ENCODE data around the gene TMEM150C. TPM values are rescaled to one million over a fixed set of nuclear protein-coding genes. Genes with fewer than 3 reads are reported as not detected.
A peak's percentile ranks its signal among the peaks of the same experiment; 100 is the strongest.

TMEM150C gene
- total and polyA plus RNA-seq, 2 of the 8 experiments (the other 6 are each of a cell fraction or from before 2014, with no cell fraction given) = 1.5 to 1.7 TPM

DNA sequence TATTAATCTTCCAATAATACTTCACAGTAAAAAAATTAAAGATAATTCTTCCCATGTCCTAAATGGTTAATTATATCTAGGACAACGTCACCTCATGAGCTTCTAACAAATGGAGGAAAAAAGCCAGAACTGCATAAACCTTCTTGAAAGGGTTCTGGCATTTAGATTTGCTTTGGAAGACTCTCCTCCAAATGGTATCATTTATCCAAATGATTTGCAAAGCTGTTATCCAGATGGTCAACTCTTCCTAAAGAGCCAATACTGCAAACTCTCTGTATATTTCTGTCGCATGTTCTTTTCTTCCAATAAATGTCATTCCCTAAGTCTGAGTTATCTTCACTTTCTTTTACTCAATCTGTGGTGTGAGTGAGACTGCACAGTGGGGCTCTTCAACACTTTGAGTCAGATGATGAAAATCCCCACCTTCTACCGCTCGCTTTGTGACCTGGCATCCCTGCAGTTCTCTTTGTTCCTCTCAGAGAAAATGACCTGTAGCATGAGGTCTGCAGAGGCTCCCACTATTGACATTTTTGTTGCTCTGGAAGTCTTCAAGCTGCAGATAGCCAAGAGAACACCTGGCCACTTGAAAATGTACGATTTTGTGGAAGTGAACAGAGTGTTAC, 52.9 kb downstream of the TMEM150C start:
- Histone ChIP-seq H3K9ac (replicated peaks in 1 of 4; ENCODE audit: extremely low read depth in 1 of 4, low read depth in 3 of 4, low read length in 3 of 4) (no peak overlapping the region), H2BK15ac (ENCODE audit: low read length) (no peak overlapping the region), H2BK20ac (ENCODE audit: low read length) (no peak overlapping the region), H4K91ac (replicated peaks; ENCODE audit: insufficient read length, low read length) (no peak overlapping the region), H4K20me1 (replicated peaks in 1 of 2; ENCODE audit: control insufficient read depth in 1 of 2, insufficient read depth in 2 of 2, low read length in 2 of 2) (no peaks in the 10 kb centered on the region), H3K4me3 (ENCODE audit: extremely low read depth in 1 of 4, insufficient read depth in 2 of 4, low read depth in 3 of 4, low read length in 4 of 4) (no peak overlapping the region), H2BK5ac (ENCODE audit: low read depth, low read length) (no peak overlapping the region), H3K23ac (ENCODE audit: insufficient read length) (no peak overlapping the region), H3K4me2 (ENCODE audit: insufficient read depth in 1 of 2, low read depth in 2 of 2, low read length in 2 of 2) (no peak overlapping the region), H3K4ac (replicated peaks; ENCODE audit: insufficient read length, low read depth, low read length) (no peak overlapping the region), H3K79me1 (ENCODE audit: low read depth, low read length) (no peaks in the 10 kb centered on the region), H2BK12ac (ENCODE audit: low read depth, low read length) (no peak overlapping the region), H2AFZ (ENCODE audit: low read length) (0 out of 2 replicates have a peak overlapping the region, but pooled peaks have one; percentile 17), H3K4me1 (replicated peaks in 1 of 4; ENCODE audit: control insufficient read depth in 3 of 4, insufficient read depth in 4 of 4, low read length in 3 of 4) (no peaks in the 10 kb centered on the region), H2BK120ac (replicated peaks; ENCODE audit: low read depth, low read length) (no peak overlapping the region), H3K9me3 (ENCODE audit: insufficient read depth in 2 of 2, low read depth in 1 of 2, low read length in 1 of 2) (no peaks in the 10 kb centered on the region), H3K79me2 (ENCODE audit: control insufficient read depth in 1 of 2, insufficient read depth in 2 of 2, low read length in 2 of 2) (no peaks in the 10 kb centered on the region), H3K27ac (ENCODE audit: low read depth, low read length) (no peak overlapping the region), H3K27me3 (replicated peaks in 1 of 4; ENCODE audit: control insufficient read depth in 3 of 4, extremely low read depth in 1 of 4, insufficient read depth in 3 of 4, low read length in 3 of 4) (no peaks in the 10 kb centered on the region), H4K5ac (ENCODE audit: insufficient read length, low read depth, low read length) (no peak overlapping the region), H3K18ac (ENCODE audit: extremely low read depth, low read length) (no peak overlapping the region), H4K8ac (ENCODE audit: extremely low read depth, insufficient read depth, low read length) (no peak overlapping the region), H2AK5ac (ENCODE audit: low read depth, low read length) (no peak overlapping the region), H3K23me2 (ENCODE audit: low read depth, low read length) (no peaks in the 10 kb centered on the region), H3K36me3 (ENCODE audit: control insufficient read depth in 2 of 4, insufficient read depth in 4 of 4, low read length in 3 of 4) (no peaks in the 10 kb centered on the region), H3K14ac (ENCODE audit: insufficient read length) (no peak overlapping the region), H3K56ac (replicated peaks; ENCODE audit: insufficient read length, low read depth, low read length) (no peak overlapping the region)
- CTCF ChIA-PET (ENCODE audit: partially characterized antibody) = interaction anchor here (1.1 to 2.0 kb wide), 4 partner anchors 8 to 230 kb away, joined by 3 to 9 read pairs (median 4); no protein-coding TSS in a partner anchor
- WGBS, 2 experiments (ENCODE audit: extremely low coverage in 1 of 2, insufficient coverage in 1 of 2, insufficient read length in 1 of 2, insufficient replicate concordance in 2 of 2, low coverage in 1 of 2, low lambda C conversion rate in 2 of 2, missing lambda C conversion rate in 1 of 2) = 83% methylated on average over 5 of the region's 5 CpGs; no CpG with 5 or more reads in 1 of the 2 experiments
- POLR2A ChIA-PET (ENCODE audit: partially characterized antibody) = no interaction called here
- FAIRE-seq (no peak), DNase-seq (ENCODE audit: low read depth in 1 of 2, low spot score in 2 of 2) (no peak)
- TF ChIP-seq EP300 (IDR thresholded peaks at IDR 0.05; ENCODE audit: borderline replicate concordance in 1 of 2, low read depth in 2 of 2, low read length in 2 of 2) = no peak
- TF ChIP-seq USF2 (IDR thresholded peaks at IDR 0.05; ENCODE audit: low read length) = no peak
- TF ChIP-seq SP2 (IDR thresholded peaks at IDR 0.05; ENCODE audit: low read length) = no peak

Data from H1 (cell line).